NCI-H146 treated with DMSO at 0.1 percent for 48 hours (cell line): ENCODE measurements around the gene PHLDA2.
"Not testable (repeated sequence)": the region's sequence is repeated elsewhere in the genome, so short reads cannot be mapped to it uniquely, and the experiment has no call there.

Experiments
- DNase-seq: peaks from one replicate; lab custom pipeline; 2025; ENCODE audit not compliant: unreplicated experiment; lab: John Stamatoyannopoulos, UW

Gene PHLDA2

DNA sequence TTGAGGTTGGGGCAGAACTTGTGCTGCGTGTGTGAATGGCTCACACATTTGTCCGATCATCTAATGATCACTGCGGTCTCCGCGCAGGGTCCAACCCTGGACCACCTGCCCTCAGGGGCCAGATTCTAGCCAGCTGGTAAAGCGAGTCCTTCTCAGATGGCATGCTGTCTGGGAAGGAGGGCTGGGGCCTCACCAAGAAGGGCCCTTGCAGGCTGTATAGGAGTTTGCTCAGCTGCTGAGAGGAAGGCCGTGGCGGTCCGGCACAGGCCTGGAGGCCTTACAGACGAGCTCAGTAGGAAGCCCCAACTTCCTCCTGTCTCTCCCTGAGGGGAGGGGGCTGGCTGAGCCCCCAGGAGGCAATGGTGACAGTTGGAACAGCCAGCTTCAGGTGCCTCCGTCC is 13.7 kb downstream of the PHLDA2 start:
- no peak for DNase-seq

DNA sequence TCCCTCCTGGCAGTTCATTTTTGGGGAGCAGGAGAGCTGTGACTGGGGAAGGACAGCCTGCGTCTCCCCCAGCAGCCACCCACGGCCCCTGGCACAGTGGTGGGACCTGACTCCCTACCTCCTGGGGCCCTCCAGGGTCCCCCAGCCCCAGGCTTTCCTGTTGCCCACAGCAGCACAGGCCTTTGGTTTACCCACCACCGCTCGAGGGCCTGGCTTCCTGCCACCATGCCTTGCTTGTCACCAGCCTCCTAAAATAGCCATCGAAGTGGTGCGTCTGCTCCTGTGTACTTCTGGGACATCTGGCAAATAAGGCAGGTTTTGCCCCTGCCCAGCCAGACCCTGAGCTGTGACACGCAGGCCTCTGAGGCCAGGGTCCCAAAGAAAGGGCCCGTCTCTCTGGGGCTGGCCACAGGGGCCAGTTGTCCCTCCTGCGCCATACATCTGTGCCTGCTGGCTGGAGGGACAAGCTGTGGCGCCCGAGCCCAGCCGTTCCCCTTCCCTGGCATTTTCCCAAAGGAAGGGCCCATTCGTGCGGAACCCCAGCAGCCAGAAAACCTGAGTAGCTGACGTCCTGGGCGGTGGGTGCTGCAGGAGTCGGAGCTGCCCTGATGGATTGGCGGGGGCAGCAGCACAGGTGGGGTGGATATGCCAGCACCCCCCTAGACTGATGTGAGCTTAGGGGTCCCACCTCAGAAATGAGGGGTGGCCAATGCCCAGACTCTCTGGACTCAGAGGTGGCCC is 14.6 kb downstream of the PHLDA2 start:
- no peak for DNase-seq

DNA sequence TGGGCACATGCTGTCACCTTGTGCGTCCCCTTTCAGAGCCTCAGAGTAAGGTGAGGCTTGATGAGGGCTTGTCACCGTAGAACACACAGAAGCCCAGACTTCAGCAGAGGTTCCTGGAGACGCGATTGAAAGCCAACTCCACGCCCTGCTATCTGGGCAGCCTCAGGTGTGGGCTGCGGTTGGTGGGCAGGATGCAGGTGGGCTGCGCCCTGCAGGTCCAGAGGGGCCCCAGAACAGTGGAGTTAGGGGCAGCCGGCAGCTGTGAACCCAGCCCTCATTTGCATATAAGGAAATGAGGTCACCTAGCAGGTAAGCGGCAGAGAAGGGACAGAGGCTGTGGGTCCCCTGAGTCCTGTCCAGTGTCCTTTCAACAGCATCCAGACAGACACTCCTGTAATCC is 15.4 kb downstream of the PHLDA2 start:
- no peak for DNase-seq

DNA sequence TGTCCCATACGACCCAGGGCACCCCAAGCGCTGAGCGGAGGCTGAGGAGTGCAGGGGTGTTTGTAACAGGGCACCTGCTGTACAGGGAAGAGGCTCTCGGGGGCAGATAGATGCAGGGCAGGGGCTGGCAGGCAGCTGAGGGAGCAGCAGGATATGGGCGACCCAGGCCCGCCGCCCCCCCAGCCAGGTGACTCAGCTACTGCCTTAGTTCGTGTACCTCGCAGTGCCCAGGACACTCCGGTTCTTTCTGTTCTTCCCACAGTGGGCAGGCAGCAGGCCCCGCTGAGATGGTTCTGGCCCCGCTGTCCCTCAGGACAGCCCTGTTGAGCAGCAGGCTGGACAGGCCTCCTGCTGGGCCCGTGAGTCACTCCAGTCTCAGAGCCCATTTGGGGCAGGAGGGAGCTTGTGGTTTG is 16.2 kb downstream of the PHLDA2 start:
- DNase-seq, result no peak

DNA sequence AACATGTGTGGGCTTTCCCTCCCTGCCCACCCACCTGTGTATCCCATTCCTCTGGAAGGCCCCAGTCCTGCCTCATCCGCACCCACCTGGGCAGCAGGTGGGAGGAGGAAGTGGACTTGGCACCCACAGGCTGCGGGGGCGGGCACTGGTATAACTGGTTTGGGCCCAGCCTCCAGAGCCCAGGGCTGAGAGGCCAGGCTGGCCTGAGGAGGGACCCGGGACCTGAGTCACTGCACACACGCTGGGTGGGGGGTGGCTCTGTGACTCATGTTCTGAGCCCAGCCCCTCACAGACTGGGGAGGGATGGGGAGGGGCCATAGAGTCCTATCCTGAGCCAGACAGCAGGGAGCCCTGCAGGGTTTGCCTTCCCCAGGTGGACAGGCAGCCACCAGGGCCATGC is 16.7 kb downstream of the PHLDA2 start:
- no peak for DNase-seq

DNA sequence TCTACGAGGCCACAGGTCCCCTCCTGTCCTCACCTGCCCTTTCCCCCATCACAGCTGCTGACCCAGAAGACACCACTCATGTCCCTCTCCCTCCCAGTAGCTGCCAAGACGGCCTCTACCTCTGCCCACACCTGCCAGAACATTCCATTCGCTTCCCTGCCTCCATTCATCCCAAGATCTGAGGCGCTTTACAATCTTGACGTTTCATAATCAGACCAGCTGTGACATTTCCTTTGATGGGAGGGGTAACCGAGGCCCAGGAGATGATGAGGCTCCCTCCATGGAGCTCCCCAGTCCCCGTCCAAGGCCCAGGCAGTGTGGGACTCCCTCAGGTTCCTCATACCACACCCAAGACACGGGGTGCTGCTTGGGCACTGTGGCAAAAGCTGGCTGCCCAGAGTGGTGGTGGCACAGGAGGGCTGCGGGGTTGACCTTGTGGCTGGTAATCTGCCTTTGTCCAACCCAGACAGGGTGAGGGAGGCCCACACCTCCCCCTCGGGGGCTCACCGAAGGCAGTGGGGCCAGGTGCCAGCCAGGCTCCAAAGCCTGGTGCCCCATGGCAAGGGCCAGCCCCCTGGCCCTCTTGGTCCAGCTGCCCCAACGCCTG is 17.3 kb downstream of the PHLDA2 start:
- no peak for DNase-seq

DNA sequence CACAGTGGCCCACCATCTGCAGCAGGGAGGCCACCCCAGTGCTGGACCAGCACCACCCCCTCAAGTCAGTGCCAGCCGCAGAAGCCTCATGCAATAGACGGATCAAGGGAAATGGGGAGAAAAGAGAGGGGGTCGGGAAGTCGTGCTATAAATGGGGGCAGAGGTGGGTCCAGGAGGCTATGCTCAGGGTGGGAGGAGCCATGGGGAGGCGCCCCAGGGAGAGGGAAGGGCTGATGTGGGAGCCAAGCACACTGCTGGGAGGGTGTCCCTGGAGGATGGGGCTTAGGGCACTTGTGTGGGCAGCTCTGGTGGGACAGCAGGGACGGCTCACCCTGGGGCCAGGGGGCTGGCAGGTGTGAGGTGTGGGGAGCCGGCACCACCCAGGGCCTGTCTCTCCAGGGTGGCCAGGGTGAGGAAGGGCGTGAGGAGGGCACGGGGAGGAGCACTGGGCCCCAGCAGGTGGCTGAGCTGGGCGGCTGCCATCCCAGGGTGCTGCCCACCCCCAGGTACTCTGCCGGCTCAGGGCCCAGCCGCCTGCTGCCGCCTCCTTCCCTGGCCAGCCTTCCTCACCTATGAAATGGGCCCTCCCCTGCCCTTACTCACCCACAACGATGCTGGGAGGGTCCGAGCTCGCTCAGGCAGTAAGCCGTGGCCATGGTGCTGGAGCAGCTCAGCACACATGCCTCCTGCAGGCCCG is 18.0 kb downstream of the PHLDA2 start:
- no peak for DNase-seq

DNA sequence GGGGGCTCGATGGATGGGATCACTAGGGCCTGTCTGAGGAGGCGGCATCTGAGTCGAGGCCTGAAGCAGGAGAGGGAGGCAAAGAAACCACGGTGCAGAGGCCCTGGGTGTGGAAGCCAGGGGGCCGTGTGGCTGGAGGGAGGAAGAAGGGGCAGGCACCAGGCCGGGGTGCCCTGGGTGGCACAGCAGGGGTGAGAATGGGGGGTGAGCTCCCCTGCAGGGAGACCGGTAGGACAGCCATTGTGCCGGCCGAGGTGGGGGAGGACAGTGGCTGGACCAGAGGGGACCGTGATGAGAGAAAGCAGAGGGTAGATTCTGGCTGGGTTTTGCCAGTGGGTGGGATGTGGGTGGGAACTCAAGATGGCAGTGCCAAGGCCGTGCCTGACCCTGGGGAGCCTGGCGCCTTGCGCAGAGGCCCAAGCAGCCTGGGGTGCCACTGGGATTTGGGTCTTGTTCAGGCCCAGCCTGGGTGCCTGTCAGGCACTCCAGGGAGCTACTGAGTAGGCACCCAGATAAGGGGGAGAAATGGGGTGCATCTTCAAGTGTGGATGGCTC is 18.7 kb downstream of the PHLDA2 start:
- no peak for DNase-seq

DNA sequence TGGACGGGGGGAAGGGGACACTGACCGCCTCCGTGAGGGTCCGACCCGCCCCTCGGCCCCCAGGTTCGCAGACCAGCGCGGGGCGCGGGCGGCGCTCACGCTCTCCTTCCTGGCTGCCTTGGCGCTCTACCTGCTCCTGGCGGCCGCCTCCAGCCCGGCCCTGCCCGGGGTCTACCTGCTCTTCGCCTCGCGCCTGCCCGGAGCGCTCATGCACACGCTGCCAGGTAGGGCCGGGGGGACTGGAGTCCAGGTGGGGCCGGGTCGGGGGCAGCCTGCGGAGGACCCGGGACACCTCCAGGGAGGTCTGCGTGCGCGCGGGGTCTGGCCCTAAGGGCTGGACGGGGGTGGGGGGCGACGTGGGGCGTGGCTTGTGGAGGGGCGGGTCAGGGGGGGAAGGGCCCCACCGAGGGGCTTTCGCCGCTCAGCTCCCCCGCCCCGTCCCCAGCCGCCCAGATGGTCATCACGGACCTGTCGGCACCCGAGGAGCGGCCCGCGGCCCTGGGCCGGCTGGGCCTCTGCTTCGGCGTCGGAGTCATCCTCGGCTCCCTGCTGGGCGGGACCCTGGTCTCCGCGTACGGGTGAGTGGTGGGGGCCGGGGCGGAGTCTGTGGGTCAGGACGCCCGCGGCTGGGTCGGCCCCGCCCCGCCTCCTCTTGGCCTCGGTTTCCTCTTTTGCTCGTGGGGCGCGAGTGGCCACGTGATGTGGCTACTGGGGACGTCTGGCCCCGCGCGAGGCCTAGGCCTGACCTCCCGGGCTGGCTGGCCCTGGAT is 19.9 kb downstream of the PHLDA2 start:
- DNase-seq, result no peak

DNA sequence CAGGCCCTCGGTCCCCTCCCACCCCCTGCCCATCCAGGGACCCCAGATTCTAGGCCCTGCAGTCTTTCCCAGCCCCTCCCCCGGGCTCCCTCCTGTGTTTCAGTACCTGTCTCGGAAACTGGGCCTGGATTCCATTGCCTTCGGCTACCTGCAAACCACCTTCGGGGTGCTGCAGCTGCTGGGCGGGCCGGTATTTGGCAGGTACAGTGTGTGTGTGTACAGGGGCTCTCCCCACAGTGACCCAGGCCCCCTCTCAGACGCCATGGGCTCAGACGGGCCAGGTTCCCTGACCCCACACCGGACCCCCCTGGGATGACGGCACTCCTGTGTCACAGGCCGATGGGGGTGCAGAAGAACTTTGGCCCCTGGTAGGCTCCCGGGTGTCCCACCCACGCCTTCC is 21.1 kb downstream of the PHLDA2 start:
- DNase-seq, result no peak

DNA sequence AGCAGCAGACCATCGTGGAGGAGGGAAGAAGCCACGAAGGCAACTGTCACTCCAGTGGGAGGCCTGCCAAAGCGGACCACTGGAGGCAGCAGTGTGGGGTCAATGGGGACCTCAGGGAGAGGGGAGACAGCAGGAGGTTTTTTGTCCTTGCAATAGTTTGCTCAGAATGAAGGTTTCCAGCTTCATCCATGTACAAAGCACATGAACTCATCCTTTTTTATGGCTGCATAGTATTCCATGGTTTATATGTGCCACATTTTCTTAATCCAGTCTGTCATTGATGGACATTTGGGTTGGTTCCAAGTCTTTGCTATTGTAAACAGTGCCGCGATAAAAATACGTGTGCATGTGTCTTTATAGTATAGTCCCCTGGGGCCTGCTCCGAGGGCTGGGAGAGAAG is 23.9 kb downstream of the PHLDA2 start:
- DNase-seq, result not testable (repeated sequence)

DNA sequence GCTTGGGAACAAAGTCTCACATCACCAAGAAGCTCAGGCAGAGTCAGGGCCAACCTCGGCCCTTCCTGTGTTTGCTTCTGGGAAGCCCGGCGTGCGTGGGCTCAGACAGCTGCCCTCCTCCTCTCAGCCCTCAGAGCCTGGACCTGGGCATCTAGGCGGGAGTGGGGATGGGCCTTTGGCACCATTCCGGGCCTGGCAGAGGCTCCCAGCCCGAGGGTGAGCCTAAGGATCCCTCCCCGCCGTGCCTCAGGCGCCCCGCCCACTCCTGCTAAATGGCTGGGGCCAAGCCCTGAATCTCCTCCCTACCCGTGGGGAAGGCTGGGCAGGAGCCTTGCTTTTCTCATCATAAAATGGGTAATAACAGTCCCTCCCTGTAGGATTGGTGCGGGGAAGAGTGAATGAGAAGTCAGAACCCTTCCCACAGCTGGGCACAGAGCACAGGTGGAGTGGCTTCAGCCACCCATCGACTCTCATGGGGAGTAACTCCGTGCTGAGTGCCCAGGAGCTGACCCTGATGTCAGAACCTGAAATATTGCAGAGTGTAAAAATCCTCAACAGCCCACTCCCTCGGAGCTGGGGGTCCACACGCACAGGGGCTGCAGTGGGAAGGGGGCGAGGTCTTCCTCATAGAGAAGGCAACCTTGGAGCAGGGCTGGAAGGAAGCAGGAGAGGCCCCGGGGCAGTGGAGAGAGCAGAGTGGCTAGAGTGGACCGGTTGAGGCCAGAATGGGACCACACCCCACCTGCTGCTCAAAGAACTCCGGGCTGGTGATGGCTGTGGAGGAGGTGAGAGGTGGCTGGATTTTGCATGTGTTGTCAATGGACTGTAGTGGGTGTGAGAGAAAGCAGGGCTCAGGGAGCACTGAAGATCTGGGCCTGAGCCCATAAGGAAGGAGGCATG is 24.8 kb downstream of the PHLDA2 start:
- no peak for DNase-seq

DNA sequence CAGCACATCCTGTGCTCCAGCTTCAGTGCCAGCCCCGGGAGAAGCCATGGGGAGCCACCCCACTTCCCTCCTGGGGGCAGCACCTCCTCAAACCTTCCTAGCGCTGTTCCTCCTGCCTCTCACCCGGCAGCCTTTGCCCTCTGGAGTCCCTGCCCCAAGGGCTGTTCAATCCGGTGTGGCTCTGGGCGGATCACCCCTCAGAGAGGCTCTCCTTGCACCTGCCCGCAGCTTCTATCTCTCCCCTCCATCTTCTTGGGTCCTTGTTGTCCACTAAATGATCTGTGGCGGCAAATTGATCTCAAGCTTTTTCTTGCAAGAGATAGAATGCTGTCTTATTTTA is 25.6 kb downstream of the PHLDA2 start:
- DNase-seq, result no peak

DNA sequence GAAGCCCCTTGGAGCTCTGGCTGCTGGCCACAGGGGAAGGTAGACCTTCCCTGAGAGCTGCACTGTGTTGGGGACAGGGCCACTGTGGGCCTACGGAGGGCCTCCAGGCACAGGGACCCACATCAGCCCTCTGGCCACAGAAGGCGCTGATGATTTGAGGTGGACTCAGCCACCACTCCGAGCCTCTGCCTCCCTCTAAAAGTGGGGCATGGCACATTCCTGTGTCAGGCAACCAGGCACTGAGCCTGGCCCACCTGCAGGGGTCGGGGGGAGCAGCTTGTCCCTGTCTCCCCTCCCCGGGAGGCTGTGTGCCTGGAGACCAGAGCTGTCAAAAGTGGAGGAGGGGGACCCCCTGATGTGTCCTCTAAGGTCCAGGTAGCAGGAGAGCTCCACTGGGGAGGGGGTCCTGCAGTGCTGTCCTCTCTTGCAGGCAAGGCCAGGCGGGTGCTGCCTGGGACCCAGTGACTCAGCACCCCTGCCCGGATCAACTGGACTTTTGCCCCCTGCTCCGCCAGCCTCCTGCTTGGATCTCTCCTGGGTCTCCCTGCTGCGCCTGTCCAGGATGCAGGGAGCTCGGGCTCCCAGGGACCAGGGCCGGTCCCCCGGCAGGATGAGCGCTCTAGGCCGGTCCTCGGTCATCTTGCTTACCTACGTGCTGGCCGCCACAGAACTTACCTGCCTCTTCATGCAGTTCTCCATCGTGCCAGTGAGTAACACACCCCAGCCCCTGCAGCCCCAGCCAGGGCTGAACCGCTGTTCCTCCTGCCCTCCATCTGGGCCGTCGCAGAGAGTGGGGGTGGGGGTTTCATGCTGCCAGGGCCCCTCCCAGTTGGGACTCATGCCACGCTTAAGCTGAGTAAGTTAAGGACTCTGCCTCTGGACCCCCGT is 26.2 kb downstream of the PHLDA2 start:
- no peak for DNase-seq

DNA sequence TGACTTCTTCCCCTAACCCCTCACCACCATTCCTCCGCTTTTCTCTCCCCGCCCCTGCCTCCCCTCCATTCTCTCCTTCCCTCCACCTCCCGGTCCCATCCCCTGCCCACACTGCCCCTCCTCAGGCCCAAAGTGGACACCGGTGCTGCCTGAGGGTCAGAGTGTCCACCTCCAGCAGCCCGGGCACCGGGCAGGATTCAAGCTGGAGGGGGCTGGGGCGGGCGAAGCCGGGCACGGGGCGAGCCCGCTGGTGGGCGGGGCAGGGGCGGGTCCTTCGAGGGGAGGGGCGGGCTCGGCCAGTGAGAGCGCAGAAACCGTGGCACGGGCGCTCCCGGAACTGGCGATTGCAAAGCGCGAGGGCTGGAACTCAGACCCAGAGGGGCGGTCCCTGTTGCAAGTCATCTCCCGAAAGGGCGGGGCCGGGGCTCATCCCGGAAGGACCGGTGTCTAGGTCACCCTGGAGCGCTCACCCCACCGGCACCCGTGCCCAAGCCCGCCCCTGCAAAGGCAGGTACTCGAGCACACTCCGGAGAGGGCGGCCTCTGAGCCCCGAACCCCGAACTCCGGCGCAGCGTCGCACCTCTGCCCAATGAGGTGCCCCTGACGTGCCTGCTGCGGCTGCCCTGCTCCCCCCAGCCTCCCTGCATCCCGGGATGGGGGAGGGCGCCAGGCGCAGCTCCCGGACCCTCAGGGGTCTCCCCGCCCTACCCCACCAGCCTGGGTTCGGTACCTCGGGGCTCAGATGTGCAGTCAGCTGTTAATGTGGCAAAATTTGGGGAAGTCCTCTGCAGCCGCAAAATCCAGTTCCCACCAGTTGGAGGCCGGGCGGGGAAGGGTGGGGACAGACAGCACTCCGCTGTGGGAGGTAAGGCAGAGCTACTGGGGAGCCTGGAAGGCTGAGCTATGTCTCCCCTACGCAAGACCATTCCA is 27.1 kb downstream of the PHLDA2 start:
- DNase-seq, result peak; percentile 84

DNA sequence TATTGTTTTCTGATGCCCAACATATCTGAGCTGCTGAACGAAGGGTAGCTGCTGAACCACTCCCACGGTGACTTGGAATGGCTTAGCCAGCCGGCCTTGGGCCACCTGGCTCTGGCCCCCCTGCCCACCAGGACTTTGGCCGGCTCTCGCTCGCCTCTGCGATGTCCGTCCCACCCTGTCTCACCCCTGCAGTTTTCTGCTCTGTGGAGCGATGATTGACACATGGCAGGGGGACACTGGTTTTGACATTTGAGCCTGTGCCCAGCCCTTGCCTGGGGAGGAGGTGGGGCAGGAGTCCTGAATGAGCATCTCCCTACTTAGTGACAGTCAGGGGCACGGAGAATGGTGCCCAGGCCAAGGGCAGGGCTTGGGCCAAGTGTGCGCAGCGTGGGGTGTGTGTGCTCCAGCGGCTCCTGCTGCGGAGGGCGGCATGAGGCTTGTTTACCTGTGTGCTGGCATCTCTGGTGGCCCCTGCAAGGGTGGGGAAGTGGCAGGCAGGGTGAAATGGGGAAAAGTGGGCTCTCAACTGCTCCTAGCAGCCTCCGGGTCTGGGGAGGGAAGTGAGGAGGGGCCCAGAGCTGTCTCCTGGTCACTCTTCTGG is 27.9 kb downstream of the PHLDA2 start:
- DNase-seq, result no peak

DNA sequence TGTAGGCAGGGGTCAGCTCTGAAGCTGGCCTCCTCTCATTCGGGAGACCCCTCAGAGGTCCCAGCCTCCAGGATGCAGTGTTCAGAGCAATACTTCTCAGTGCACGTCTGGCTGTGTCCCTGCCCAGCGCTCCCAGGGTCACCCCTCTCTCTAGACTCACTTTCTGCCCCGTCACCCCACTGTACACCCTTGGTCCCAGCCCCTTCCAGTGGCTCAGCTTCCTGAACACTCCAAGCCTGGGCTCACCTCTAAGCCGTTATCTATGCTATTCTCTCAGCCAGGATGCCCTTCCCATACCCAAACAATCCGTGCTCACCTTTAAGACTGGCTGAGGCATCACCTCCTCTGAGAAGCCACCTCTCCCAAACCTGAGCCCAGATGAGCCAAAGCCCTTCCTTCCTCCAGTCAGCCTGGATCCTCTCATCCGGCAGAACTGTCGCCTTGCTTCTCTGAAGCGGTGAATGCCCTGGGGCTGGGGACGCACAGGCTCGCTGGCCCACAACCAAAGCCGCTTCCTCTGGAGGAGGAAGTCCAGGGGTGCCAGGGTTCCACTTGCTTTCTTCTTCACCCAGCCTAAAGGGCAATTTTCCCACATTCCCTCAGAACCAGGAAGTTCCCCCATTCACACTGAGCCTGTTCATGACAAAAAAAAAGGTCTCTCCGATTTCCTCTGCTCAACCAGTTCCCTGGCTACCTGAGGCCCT is 30.0 kb downstream of the PHLDA2 start:
- no peak for DNase-seq
